ENCODE data around the gene POLR3H. TPM values are rescaled to one million over a fixed set of nuclear protein-coding genes. Genes with fewer than 3 reads are reported as not detected.

Gene POLR3H
- 19.1 and 21.7 TPM in 2 replicates for total RNA-seq

GRCh38 chr22:41543854-41544670, at the start of gene POLR3H:
POLR3H (minus strand) TSS chr22:41544470; CDS start chr22:41544101, 369 bp downstream.

GRCh38 chr22:41589391-41590241, 45.3 kb upstream of the POLR3H start, which contains the start of gene PMM1:
PMM1 (minus strand) TSS chr22:41589840; CDS start chr22:41589805, 35 bp downstream.

Other genes starting within 250 kb of the POLR3H start
- 48.1 and 52.4 TPM in 2 replicates for gene ZC3H7B, start 242.9 kb downstream of the POLR3H start, total RNA-seq
- gene TEF, start 162.5 kb downstream of the POLR3H start, total RNA-seq = 9.5 and 10.6 TPM in 2 replicates
- 31.6 and 35.6 TPM in 2 replicates for gene TOB2, start 97.7 kb downstream of the POLR3H start, total RNA-seq
- gene PHF5A, start 75.8 kb downstream of the POLR3H start, total RNA-seq = 31.3 and 33.6 TPM in 2 replicates
- 46.8 and 52.7 TPM in 2 replicates for gene ACO2, start 75.4 kb downstream of the POLR3H start, total RNA-seq
- gene CSDC2, start 16.5 kb upstream of the POLR3H start, total RNA-seq = 0.91 and 1.8 TPM in 2 replicates
- 21.0 and 26.8 TPM in 2 replicates for gene PMM1, start 45.4 kb upstream of the POLR3H start, total RNA-seq
- gene DESI1, start 76.6 kb upstream of the POLR3H start, total RNA-seq = 22.1 and 22.5 TPM in 2 replicates
- gene XRCC6, start 76.8 kb upstream of the POLR3H start, total RNA-seq = 280 and 286 TPM in 2 replicates
- gene SNU13, start 144.4 kb upstream of the POLR3H start, total RNA-seq = 55.6 and 60.0 TPM in 2 replicates
- gene MEI1, start 155.0 kb upstream of the POLR3H start, total RNA-seq = 2.5 and 3.2 TPM in 2 replicates